Endothelial cell of umbilical vein (primary cell): ENCODE data around the gene C1orf52. TPM values are rescaled to one million over a fixed set of nuclear protein-coding genes. Genes with fewer than 3 reads are reported as not detected.

Experiments used
- BruUV-seq: library from RNA; stranded (reverse); fragments of 400-500 nt; replicated peaks from 2 replicates; lab custom pipeline; 2021; lab: Mats Ljungman, UMichigan
- CTCF ChIA-PET: fragments of 300-600, 350-600 bp; sonication (Branson Sonifier 250); formaldehyde crosslinking; loops from one replicate; lab custom pipeline; 2021; ENCODE audit warnings: antibody characterized with exemption, inconsistent platforms; lab: Charles Lee
- POLR2A ChIA-PET: fragments of 300-600, 350-600 bp; sonication (Branson Sonifier 250); formaldehyde crosslinking; loops from one replicate; lab custom pipeline; 2021; ENCODE audit warnings: antibody characterized with exemption, inconsistent platforms; lab: Charles Lee
- DNase-seq: peaks from one replicate; pipeline ENCODE4 v3.0.0-alpha.2; 2011; ENCODE audit warnings: low read depth, low spot score
- FAIRE-seq: peaks from 2 replicates; lab custom pipeline; 2011; peaks lifted over from hg19 to GRCh38; lab: Jason Lieb, UNC
- H2AFZ ChIP-seq: 2 replicates; pipeline ENCODE4 v1.6.0; 2012; ENCODE audit warnings: low read depth, low read length, control low read depth, inconsistent platforms
- H3K27ac ChIP-seq: 2 replicates; pipeline ENCODE4 v1.5.1; 2011; ENCODE audit warnings: low read depth, mild to moderate bottlenecking, control low read depth, low read length, moderate library complexity; ENCODE audit not compliant: insufficient read depth
- H3K27me3 ChIP-seq, 2 experiments: 2 replicates each; pipeline versions ENCODE4 v1.6.0 to v1.6.1; 2011; ENCODE audit warnings: low read length in 2 of 2, mixed read lengths in 1 of 2; ENCODE audit not compliant: control insufficient read depth in 2 of 2, insufficient read depth in 2 of 2
- H3K36me3 ChIP-seq, 2 experiments: 2 replicates in 1 of 2; 3 replicates in 1 of 2; pipeline ENCODE4 v1.5.1; 2011; ENCODE audit warnings: low read length in 2 of 2, mild to moderate bottlenecking in 1 of 2, moderate library complexity in 1 of 2; ENCODE audit not compliant: control insufficient read depth in 2 of 2, insufficient read depth in 2 of 2; ENCODE audit errors: extremely low read depth in 1 of 2
- H3K4me1 ChIP-seq: 3 replicates; pipeline ENCODE4 v1.5.1; 2011; ENCODE audit warnings: mild to moderate bottlenecking, low read length; ENCODE audit not compliant: control insufficient read depth, insufficient read depth; ENCODE audit errors: extremely low read depth
- H3K4me2 ChIP-seq: 2 replicates; pipeline ENCODE4 v1.6.1; 2011; ENCODE audit warnings: low read length, control low read depth, mixed read lengths; ENCODE audit not compliant: insufficient read depth
- H3K4me3 ChIP-seq, 3 experiments: fragments of 200-600 bp in 1 of 3; sonication (generic), shearing (Covaris generic) in 1 of 3; replicated peaks in 1 of 3; 2 replicates each; pipeline ENCODE4 v1.5.1; 2011 to 2016; ENCODE audit warnings: control low read depth in 3 of 3, low read length in 3 of 3, mild to moderate bottlenecking in 2 of 3, inconsistent platforms in 1 of 3, low read depth in 1 of 3, moderate library complexity in 1 of 3; ENCODE audit not compliant: insufficient read depth in 1 of 3
- H3K79me2 ChIP-seq: 2 replicates; pipeline ENCODE4 v1.6.0; 2012; ENCODE audit warnings: low read length, inconsistent platforms; ENCODE audit not compliant: control insufficient read depth, insufficient read depth
- H3K9ac ChIP-seq: replicated peaks from 2 replicates; pipeline ENCODE3; 2011; ENCODE audit warnings: low read length, control low read depth; ENCODE audit not compliant: insufficient read depth; ENCODE audit errors: extremely low read depth
- H3K9me1 ChIP-seq: replicated peaks from 3 replicates; pipeline ENCODE4 v1.6.0; 2011; ENCODE audit warnings: mild to moderate bottlenecking, low read length; ENCODE audit not compliant: control insufficient read depth, insufficient read depth; ENCODE audit errors: extremely low read depth
- H3K9me3 ChIP-seq: replicated peaks from 2 replicates; pipeline ENCODE4 v1.5.1; 2012; ENCODE audit warnings: low read length, inconsistent platforms; ENCODE audit not compliant: control insufficient read depth, insufficient read depth
- H4K20me1 ChIP-seq: replicated peaks from 2 replicates; pipeline ENCODE3; 2011; ENCODE audit warnings: mild to moderate bottlenecking, low read length; ENCODE audit not compliant: control insufficient read depth, insufficient read depth; ENCODE audit errors: extremely low read depth
- EZH2 ChIP-seq: IDR thresholded peaks from 2 replicates; pipeline ENCODE4 v1.6.1; 2012; ENCODE audit warnings: borderline replicate concordance, low read depth, mild to moderate bottlenecking, moderate library complexity, low read length, inconsistent platforms; ENCODE audit not compliant: severe bottlenecking
- FOS ChIP-seq: IDR thresholded peaks from 2 replicates; pipeline ENCODE4 v1.6.1; 2011; ENCODE audit warnings: mild to moderate bottlenecking, low read length, moderate library complexity, borderline replicate concordance; ENCODE audit not compliant: insufficient read depth
- GATA2 ChIP-seq: IDR thresholded peaks from 2 replicates; pipeline ENCODE4 v1.7.0; 2011; ENCODE audit warnings: low read depth, mild to moderate bottlenecking, moderate library complexity, mixed read lengths, low read length; ENCODE audit not compliant: insufficient read length, insufficient read depth
- JUN ChIP-seq: IDR thresholded peaks from 2 replicates; pipeline ENCODE4 v1.6.1; 2011; ENCODE audit warnings: borderline replicate concordance, low read depth; ENCODE audit not compliant: insufficient read length, insufficient read depth
- MYC ChIP-seq: IDR thresholded peaks from one replicate; pipeline ENCODE4 v1.6.1; 2011; ENCODE audit warnings: mild to moderate bottlenecking, low read depth, low read length
- POLR2A ChIP-seq: IDR thresholded peaks from 2 replicates; pipeline ENCODE4 v1.6.1; 2012; ENCODE audit warnings: low read depth, mild to moderate bottlenecking, control low read depth, low read length
- POLR2AphosphoS5 ChIP-seq: IDR thresholded peaks from 2 replicates; pipeline ENCODE4 v1.6.1; 2012; ENCODE audit warnings: low read depth, mild to moderate bottlenecking, control low read depth, low read length, moderate library complexity; ENCODE audit not compliant: insufficient read depth
- dilution Hi-C: fragments of 300-500 bp; cut with MboI; formaldehyde crosslinking; loops from one replicate; pipeline ENCODE4 v1.15.0; 2019; ENCODE audit warnings: low sequenced_read_pairs; ENCODE audit not compliant: extremely low pct_ligation_motif_present
- intact Hi-C: fragments of 100-400 bp; cut with micrococcal nuclease; formaldehyde crosslinking; loops from one replicate; pipeline ENCODE4 v1.10.0; 2022
- polyA plus RNA-seq, 4 experiments: library from polyadenylated mRNA; depleted of rRNA in 3 of 4; stranded (reverse) in 3 of 4; unstranded in 1 of 4; fragments of >200 nt; gene quantifications; 2 replicates each; pipeline versions ENCODE4 v1.2.1 to v1.2.3, GENCODE V29; 2011 to 2012; ENCODE audit warnings: missing spikeins in 1 of 4
- total RNA-seq: library from RNA; stranded (reverse); gene quantifications from 2 replicates; pipeline ENCODE4 v1.2.3, GENCODE V29; 2021
- TF ChIP-seq, protein P1 (sequence below), 2 donors: IDR thresholded peaks; 1 replicate in 1 of 2; 2 replicates in 1 of 2; pipeline ENCODE4 v1.5.1; 2011; ENCODE audit warnings: low read length in 2 of 2, mild to moderate bottlenecking in 2 of 2, moderate library complexity in 2 of 2, control low read depth in 1 of 2, inconsistent platforms in 1 of 2, low read depth in 1 of 2; ENCODE audit not compliant: insufficient read depth in 1 of 2; ENCODE audit errors: extremely low read depth in 1 of 2
- TF ChIP-seq, protein P2 (sequence below): IDR thresholded peaks from 2 replicates; pipeline ENCODE4 v1.6.1; 2011; ENCODE audit not compliant: insufficient read depth, insufficient read length

C1orf52 gene
- total and polyA plus RNA-seq, 2 donors (not counting 3 experiments of a cell fraction or from before 2014, with no cell fraction given), result 22.7 to 26.7 TPM

DNA sequence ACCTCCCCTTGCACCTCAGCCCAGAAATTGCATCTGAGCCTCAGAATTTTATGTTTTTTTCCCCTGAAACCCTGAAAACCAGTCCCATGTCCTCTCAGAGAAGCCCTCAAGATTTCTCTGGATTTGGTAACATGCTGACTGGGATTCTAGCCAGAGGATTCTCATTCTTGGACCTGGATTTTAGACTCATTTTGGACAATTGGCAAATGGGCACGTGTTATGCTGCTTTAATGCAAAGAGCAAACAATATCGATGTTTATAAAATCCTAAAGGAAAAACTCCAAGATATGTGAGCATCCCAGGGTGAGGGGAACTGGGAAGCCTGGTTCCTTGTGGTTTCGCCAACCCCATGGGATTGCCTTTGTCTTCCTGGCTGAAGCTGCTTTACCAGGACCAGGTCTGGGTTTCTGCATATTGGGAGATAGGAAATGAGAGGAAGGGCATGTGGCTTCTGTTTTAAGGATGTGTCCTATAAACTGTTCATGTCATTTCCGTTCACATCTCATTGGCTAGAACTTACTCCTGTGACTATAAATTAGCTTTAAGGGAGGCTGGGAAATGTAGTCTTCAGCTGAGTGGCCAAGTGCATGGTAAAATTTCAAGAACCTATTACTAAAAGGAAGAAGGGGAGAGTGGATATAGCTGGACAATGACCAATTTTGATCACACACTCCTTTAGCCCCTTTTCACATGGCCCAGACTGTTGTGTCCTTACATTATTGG, 44.1 kb upstream of the C1orf52 start:
- H3K79me2 ChIP-seq, result no peaks in the 10 kb centered on the region
- intact Hi-C loops, result loop anchor here (10.0 kb wide), 1 partner anchor 611 kb away; no protein-coding TSS in a partner anchor
- H2AFZ ChIP-seq, result no peak overlapping the region
- TF ChIP-seq EZH2, result no peak
- TF ChIP-seq FOS, result no peak
- TF ChIP-seq, protein P1, sequence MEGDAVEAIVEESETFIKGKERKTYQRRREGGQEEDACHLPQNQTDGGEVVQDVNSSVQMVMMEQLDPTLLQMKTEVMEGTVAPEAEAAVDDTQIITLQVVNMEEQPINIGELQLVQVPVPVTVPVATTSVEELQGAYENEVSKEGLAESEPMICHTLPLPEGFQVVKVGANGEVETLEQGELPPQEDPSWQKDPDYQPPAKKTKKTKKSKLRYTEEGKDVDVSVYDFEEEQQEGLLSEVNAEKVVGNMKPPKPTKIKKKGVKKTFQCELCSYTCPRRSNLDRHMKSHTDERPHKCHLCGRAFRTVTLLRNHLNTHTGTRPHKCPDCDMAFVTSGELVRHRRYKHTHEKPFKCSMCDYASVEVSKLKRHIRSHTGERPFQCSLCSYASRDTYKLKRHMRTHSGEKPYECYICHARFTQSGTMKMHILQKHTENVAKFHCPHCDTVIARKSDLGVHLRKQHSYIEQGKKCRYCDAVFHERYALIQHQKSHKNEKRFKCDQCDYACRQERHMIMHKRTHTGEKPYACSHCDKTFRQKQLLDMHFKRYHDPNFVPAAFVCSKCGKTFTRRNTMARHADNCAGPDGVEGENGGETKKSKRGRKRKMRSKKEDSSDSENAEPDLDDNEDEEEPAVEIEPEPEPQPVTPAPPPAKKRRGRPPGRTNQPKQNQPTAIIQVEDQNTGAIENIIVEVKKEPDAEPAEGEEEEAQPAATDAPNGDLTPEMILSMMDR (IDR thresholded peaks at IDR 0.05; ENCODE audit: extremely low read depth in 1 of 2, insufficient read depth in 1 of 2, low read depth in 1 of 2, low read length in 2 of 2), result no peak
- BruUV-seq, result no TSS peak
- peaks cover 15% of the 10 kb centered on the region for H3K4me1 ChIP-seq
- H3K36me3 ChIP-seq, result no peaks in the 10 kb centered on the region
- no peak overlapping the region for H3K4me2 ChIP-seq
- H3K9me3 ChIP-seq, result no peaks in the 10 kb centered on the region
- no peaks in the 10 kb centered on the region for H3K27me3 ChIP-seq
- no peak overlapping the region for H3K4me3 ChIP-seq
- DNase-seq (no peak), FAIRE-seq (no peak)
- ChIA-PET POLR2A (no interaction called here), CTCF (interaction anchor here (1.8 kb wide), 1 partner anchor 359 kb away, joined by 6 read pairs; no protein-coding TSS in a partner anchor)
- dilution Hi-C loops, result loop anchor here (25.0 kb wide), 1 partner anchor 384 kb away; no protein-coding TSS in a partner anchor
- no peak overlapping the region for H3K27ac ChIP-seq
- H3K9me1 ChIP-seq, result no peaks in the 10 kb centered on the region
- H4K20me1 ChIP-seq, result no peaks in the 10 kb centered on the region
- no peak overlapping the region for H3K9ac ChIP-seq

DNA sequence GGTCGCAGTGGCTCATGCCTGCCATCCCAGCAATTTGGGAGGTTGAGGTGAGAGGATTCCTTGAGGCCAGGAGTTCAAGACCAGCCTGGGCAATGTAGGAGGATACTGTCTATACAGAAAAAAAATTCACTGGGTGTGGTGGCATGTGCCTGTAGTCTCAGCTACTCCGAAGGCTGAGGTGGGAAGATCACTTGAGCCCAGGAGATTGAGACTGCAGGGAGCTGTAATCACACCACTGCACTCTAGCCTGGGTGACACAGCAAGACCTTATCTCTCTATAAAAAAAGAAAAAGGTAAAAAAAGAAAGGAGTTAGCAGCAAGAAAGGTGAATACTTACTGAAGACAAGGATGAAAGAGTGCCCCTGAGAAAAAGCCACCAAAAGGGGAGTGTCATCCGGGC, 40.7 kb upstream of the C1orf52 start:
- BruUV-seq, result no TSS peak
- ChIA-PET CTCF (no interaction called here), POLR2A (no interaction called here)
- Histone ChIP-seq H3K9ac (no peak overlapping the region), H4K20me1 (no peaks in the 10 kb centered on the region), H3K9me3 (no peaks in the 10 kb centered on the region), H3K9me1 (no peaks in the 10 kb centered on the region), H3K79me2 (no peaks in the 10 kb centered on the region), H2AFZ (no peak overlapping the region), H3K27ac (no peak overlapping the region), H3K4me2 (no peak overlapping the region), H3K36me3 (no peaks in the 10 kb centered on the region), H3K27me3 (no peaks in the 10 kb centered on the region), H3K4me3 (no peak overlapping the region), H3K4me1 (peaks cover 34% of the 10 kb centered on the region)
- FAIRE-seq, result no peak
- no peak for TF ChIP-seq EZH2
- TF ChIP-seq POLR2AphosphoS5, result no peak
- no peak for TF ChIP-seq MYC
- no peak for TF ChIP-seq JUN
- TF ChIP-seq FOS, result no peak
- no peak for TF ChIP-seq GATA2
- TF ChIP-seq, protein P1 (IDR thresholded peaks at IDR 0.05; ENCODE audit: extremely low read depth in 1 of 2, insufficient read depth in 1 of 2, low read depth in 1 of 2, low read length in 2 of 2), result no peak
- TF ChIP-seq, protein P2, sequence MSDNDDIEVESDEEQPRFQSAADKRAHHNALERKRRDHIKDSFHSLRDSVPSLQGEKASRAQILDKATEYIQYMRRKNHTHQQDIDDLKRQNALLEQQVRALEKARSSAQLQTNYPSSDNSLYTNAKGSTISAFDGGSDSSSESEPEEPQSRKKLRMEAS, result no peak
- TF ChIP-seq POLR2A, result no peak
- dilution Hi-C loops, result loop anchor here (25.0 kb wide), 1 partner anchor 387 kb away; no protein-coding TSS in a partner anchor
- DNase-seq, result no peak
- intact Hi-C loops, result loop anchor here (10.0 kb wide), 1 partner anchor 615 kb away; no protein-coding TSS in a partner anchor
